Dermis microvascular lymphatic vessel endothelial cell (primary cell): Measurements from ENCODE around the gene RASAL2. TPM values are rescaled to one million over a fixed set of nuclear protein-coding genes. Genes with fewer than 3 reads are reported as not detected.
"Not testable (repeated sequence)": the region's sequence is repeated elsewhere in the genome, so short reads cannot be mapped to it uniquely, and the experiment has no call there.

Source experiments
- DNase-seq, 2 donors: peaks; one replicate each; pipeline versions ENCODE4 v3.0.0 to v3.0.0-alpha.2; 2010; ENCODE audit warnings: low read depth in 2 of 2
- total RNA-seq: library from RNA; depleted of rRNA; stranded (reverse); fragments of >200 nt; gene quantifications from 2 replicates; pipeline ENCODE4 v1.2.1, GENCODE V29; 2014

The RASAL2 gene
- total RNA-seq, 1 donor from 2014 or later: 12.6 TPM

- DNase-seq: no peak
Measured at GRCh38 chr1:178230881-178231409, 137.0 kb downstream of the RASAL2 start.

- DNase-seq: no peak
Measured at GRCh38 chr1:178232108-178232507, 138.2 kb downstream of the RASAL2 start.

- DNase-seq: no peak
Measured at GRCh38 chr1:178232949-178233348, 139.0 kb downstream of the RASAL2 start.

GRCh38 chr1:178237121-178237520 lies 143.2 kb downstream of the RASAL2 start:
- no peak for DNase-seq

- peak in 1 of 2 donors; percentile 89 for DNase-seq
Measured at GRCh38 chr1:178238722-178239510, 145.0 kb downstream of the RASAL2 start.

GRCh38 chr1:178241057-178241456 lies 147.2 kb downstream of the RASAL2 start:
- peak in 1 of 2 donors; percentile 24 for DNase-seq

GRCh38 chr1:178241837-178242236 lies 147.9 kb downstream of the RASAL2 start:
- no peak for DNase-seq

- no peak for DNase-seq
Measured at GRCh38 chr1:178243119-178243518, 149.2 kb downstream of the RASAL2 start.

- no peak for DNase-seq
Measured at GRCh38 chr1:178243890-178244289, 150.0 kb downstream of the RASAL2 start.

GRCh38 chr1:178248284-178248683 lies 154.4 kb downstream of the RASAL2 start:
- not testable (repeated sequence) for DNase-seq

- not testable (repeated sequence) for DNase-seq
Measured at GRCh38 chr1:178253581-178253980, 159.7 kb downstream of the RASAL2 start.

- DNase-seq: no peak
Measured at GRCh38 chr1:178254433-178254832, 160.5 kb downstream of the RASAL2 start.

GRCh38 chr1:178258536-178258935 lies 164.6 kb downstream of the RASAL2 start:
- DNase-seq: no peak

GRCh38 chr1:178262120-178262500 lies 168.2 kb downstream of the RASAL2 start:
- DNase-seq: peak; percentile 64 to 92

- no peak for DNase-seq
Measured at GRCh38 chr1:178263341-178263740, 169.4 kb downstream of the RASAL2 start.

GRCh38 chr1:178266113-178266512 lies 172.2 kb downstream of the RASAL2 start:
- no peak for DNase-seq

- no peak for DNase-seq
Measured at GRCh38 chr1:178266619-178267066, 172.7 kb downstream of the RASAL2 start.

- DNase-seq: peak; percentile 18 to 75
Measured at GRCh38 chr1:178267646-178268094, 173.8 kb downstream of the RASAL2 start.

- no peak for DNase-seq
Measured at GRCh38 chr1:178271471-178271870, 177.6 kb downstream of the RASAL2 start.

- no peak for DNase-seq
Measured at GRCh38 chr1:178273707-178274410, 180.0 kb downstream of the RASAL2 start.

- no peak for DNase-seq
Measured at GRCh38 chr1:178275049-178275448, 181.1 kb downstream of the RASAL2 start.

GRCh38 chr1:178275553-178275952 lies 181.6 kb downstream of the RASAL2 start:
- DNase-seq: peak in 1 of 2 donors; percentile 76
